Cardiac muscle cell (in vitro differentiated cells and primary cell): ENCODE results near the gene TLR7. TPM values are rescaled to one million over a fixed set of nuclear protein-coding genes. Genes with fewer than 3 reads are reported as not detected.

ENCODE experiments used
- DNase-seq, 2 donors: peaks; one replicate each; pipeline versions ENCODE4 v3.0.0 to v3.0.0-alpha.2; 2010 to 2017; ENCODE audit warnings: low read depth in 1 of 2, low spot score in 1 of 2
- H3K27ac ChIP-seq: fragments of 200-600 bp; sonication (generic); 2 replicates; pipeline ENCODE4 v1.5.1; 2016
- H3K27me3 ChIP-seq: fragments of 200-600 bp; sonication (generic); 2 replicates; pipeline ENCODE4 v1.6.0; 2016; ENCODE audit warnings: control low read depth
- H3K36me3 ChIP-seq: fragments of 200-600 bp; sonication (generic); 2 replicates; pipeline ENCODE4 v1.5.1; 2016; ENCODE audit warnings: control low read depth
- H3K4me1 ChIP-seq: fragments of 200-600 bp; sonication (generic); 2 replicates; pipeline ENCODE4 v1.8.1; 2017; ENCODE audit warnings: low read depth, mild to moderate bottlenecking, mixed run types
- H3K4me3 ChIP-seq: fragments of 200-600 bp; sonication (generic); 2 replicates; pipeline ENCODE4 v1.5.1; 2016; ENCODE audit warnings: mild to moderate bottlenecking
- H3K9me3 ChIP-seq: fragments of 200-600 bp; sonication (generic); 2 replicates; pipeline ENCODE4 v1.5.1; 2017; ENCODE audit warnings: low read depth, mild to moderate bottlenecking, control low read depth
- CTCF ChIP-seq: IDR thresholded peaks from 2 replicates; pipeline ENCODE4 v1.5.1; 2012; ENCODE audit warnings: low read depth, mild to moderate bottlenecking, low read length
- polyA plus RNA-seq: library from polyadenylated mRNA; unstranded; fragments of >200 nt; fragmentation: Nextera tagmentation; extraction: Ambion mirVana; gene quantifications from 2 replicates; pipeline ENCODE4 v1.2.1, GENCODE V29; 2016
- total RNA-seq: library from RNA; depleted of rRNA; stranded (reverse); fragments of >200 nt; gene quantifications from 2 replicates; pipeline ENCODE4 v1.2.3, GENCODE V29; 2016

The TLR7 gene
- total and polyA plus RNA-seq, 2 experiments from 2014 or later, result not detected

- no peaks in the 10 kb centered on the region for H3K4me1 ChIP-seq
- DNase-seq, result no peak
- no peak overlapping the region for H3K27ac ChIP-seq
- TF ChIP-seq CTCF, result no peak
- no peaks in the 10 kb centered on the region for H3K27me3 ChIP-seq
- H3K36me3 ChIP-seq, result no peaks in the 10 kb centered on the region
- H3K4me3 ChIP-seq, result no peak overlapping the region
- no peaks in the 10 kb centered on the region for H3K9me3 ChIP-seq
Observed at GRCh38 chrX:12878536-12878935, 11.7 kb downstream of the TLR7 start.

GRCh38 chrX:12881914-12882313, 15.0 kb downstream of the TLR7 start:
- no peak for TF ChIP-seq CTCF
- Histone ChIP-seq H3K36me3 (no peaks in the 10 kb centered on the region), H3K4me1 (no peaks in the 10 kb centered on the region), H3K27me3 (no peaks in the 10 kb centered on the region), H3K9me3 (no peaks in the 10 kb centered on the region), H3K27ac (no peak overlapping the region), H3K4me3 (no peak overlapping the region)
- DNase-seq, result no peak

- no peaks in the 10 kb centered on the region for H3K36me3 ChIP-seq
- no peak for TF ChIP-seq CTCF
- no peak overlapping the region for H3K4me3 ChIP-seq
- H3K9me3 ChIP-seq, result no peaks in the 10 kb centered on the region
- DNase-seq, result no peak
- H3K27me3 ChIP-seq, result no peaks in the 10 kb centered on the region
- no peak overlapping the region for H3K27ac ChIP-seq
- H3K4me1 ChIP-seq, result no peaks in the 10 kb centered on the region
Observed at GRCh38 chrX:12885508-12885907, 18.6 kb downstream of the TLR7 start.

GRCh38 chrX:12886545-12886944, 19.7 kb downstream of the TLR7 start:
- Histone ChIP-seq H3K27ac (no peak overlapping the region), H3K36me3 (no peaks in the 10 kb centered on the region), H3K4me1 (no peaks in the 10 kb centered on the region), H3K9me3 (no peaks in the 10 kb centered on the region), H3K27me3 (no peaks in the 10 kb centered on the region), H3K4me3 (no peak overlapping the region)
- DNase-seq, result no peak
- TF ChIP-seq CTCF, result no peak

GRCh38 chrX:12887141-12887540, 20.3 kb downstream of the TLR7 start:
- H3K9me3 ChIP-seq, result no peaks in the 10 kb centered on the region
- no peak for TF ChIP-seq CTCF
- no peaks in the 10 kb centered on the region for H3K27me3 ChIP-seq
- H3K4me3 ChIP-seq, result no peak overlapping the region
- no peak for DNase-seq
- H3K4me1 ChIP-seq, result no peaks in the 10 kb centered on the region
- no peak overlapping the region for H3K27ac ChIP-seq
- no peaks in the 10 kb centered on the region for H3K36me3 ChIP-seq

GRCh38 chrX:12887767-12888166, 20.9 kb downstream of the TLR7 start:
- TF ChIP-seq CTCF, result no peak
- Histone ChIP-seq H3K27me3 (no peaks in the 10 kb centered on the region), H3K4me1 (no peaks in the 10 kb centered on the region), H3K4me3 (no peak overlapping the region), H3K27ac (no peak overlapping the region), H3K9me3 (no peaks in the 10 kb centered on the region), H3K36me3 (no peaks in the 10 kb centered on the region)
- DNase-seq, result no peak
